ENCODE data around the gene ZBTB4.

ZBTB4 gene

GRCh38 chr17:7417056-7417655 is 62.3 kb downstream of the ZBTB4 start:
- DNase-seq, result no peak

DNA sequence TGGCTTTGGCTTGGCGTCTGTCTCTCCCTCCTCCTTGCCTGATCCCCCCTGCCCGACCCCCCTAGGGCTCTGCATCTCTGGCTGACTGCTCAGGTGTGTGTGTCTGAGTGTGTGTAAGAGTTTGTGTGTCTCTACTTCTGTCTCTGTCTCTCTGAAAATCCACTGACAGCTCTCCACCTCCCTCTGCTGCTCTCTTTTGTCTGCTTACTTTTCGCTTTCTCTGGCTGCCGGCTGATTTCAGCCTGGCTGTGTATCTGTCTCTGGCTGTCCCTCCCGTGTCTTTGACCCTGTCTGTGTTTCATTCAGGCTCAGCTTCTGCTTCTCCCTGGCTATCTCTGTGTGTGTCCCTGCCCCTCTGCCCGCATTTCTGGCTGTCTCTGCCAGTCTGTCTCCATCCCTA is 63.1 kb downstream of the ZBTB4 start:
- DNase-seq, result no peak

- DNase-seq, result no peak
Measured at GRCh38 chr17:7415784-7416183, 63.6 kb downstream of the ZBTB4 start.

DNA sequence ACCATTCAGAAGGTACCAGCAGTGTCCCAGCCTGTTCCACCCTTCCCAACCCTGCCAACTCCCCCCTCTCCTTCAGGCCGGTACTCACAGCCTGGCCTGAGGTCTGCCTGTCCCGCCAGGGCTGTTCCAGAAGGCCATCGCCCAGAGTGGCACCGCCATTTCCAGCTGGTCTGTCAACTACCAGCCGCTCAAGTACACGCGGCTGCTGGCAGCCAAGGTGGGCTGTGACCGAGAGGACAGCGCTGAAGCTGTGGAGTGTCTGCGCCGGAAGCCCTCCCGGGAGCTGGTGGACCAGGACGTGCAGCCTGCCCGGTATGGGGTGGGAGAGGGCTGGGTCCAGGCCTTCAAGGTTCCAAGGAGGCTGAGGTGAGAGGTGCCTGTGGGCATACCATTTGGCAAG is 64.6 kb downstream of the ZBTB4 start:
- no peak for DNase-seq

- DNase-seq, result no peak
Measured at GRCh38 chr17:7413346-7413985, 66.0 kb downstream of the ZBTB4 start.

GRCh38 chr17:7411427-7411750 is 68.0 kb downstream of the ZBTB4 start:
- DNase-seq, result no peak

DNA sequence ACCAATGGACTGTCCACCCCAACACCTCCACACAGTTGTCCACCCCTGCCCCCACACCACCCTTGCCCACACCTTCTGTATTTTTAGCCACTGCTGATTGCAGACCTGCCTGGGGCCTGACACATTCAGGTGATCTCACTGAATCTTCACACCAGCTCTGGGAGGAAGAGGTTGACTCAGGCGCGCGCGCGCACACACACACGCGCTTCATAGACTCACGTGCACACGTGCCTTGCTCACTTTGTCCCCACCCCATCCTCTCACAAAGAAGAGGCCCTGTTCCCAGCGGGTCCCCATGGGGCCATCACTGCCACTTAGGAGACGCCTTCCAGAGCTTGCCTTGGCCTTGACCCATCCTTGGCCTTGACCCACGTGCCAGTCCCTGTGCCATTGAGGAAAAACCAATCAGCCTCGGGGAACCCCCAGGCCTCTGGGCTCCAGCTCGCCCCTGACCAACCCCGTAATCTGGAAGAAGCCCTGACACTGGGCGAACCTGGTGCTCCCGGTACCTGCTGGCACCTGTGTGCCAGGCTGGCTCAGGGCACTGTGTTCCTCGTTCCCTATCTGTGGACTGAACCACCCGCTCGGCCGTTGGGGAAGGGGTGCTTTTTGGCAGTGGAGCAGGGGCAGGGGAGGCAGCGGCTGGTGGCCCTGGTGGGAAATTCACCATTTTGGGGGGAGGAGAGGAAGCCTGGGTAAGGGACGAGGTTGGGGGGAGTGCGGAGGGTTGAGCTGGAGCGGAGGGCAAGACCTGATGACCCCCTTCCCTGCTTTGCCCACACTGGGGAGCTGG is 68.6 kb downstream of the ZBTB4 start:
- DNase-seq, result no peak

- DNase-seq, result no peak
Measured at GRCh38 chr17:7409716-7410115, 69.7 kb downstream of the ZBTB4 start.
